HFFc6 (cell line): ENCODE results near the gene TNFSF11. TPM values are rescaled to one million over a fixed set of nuclear protein-coding genes. Genes with fewer than 3 reads are reported as not detected.

ENCODE experiments used
- DNase-seq: peaks from one replicate; pipeline ENCODE4 v3.0.0-alpha.2; 2018
- H3K27ac Mint-ChIP-seq: 2 replicates; pipeline ENCODE4 v1.8.0; 2020; ENCODE audit warnings: mild to moderate bottlenecking, mixed read lengths
- H3K27me3 Mint-ChIP-seq: 2 replicates; pipeline ENCODE4 v1.8.0; 2021; ENCODE audit warnings: mild to moderate bottlenecking, moderate library complexity, mixed read lengths; ENCODE audit not compliant: insufficient read depth
- H3K36me3 Mint-ChIP-seq: 2 replicates; pipeline ENCODE4 v1.8.0; 2021; ENCODE audit warnings: low read depth, mixed read lengths
- H3K4me1 Mint-ChIP-seq: 2 replicates; pipeline ENCODE4 v1.8.0; 2020; ENCODE audit warnings: low read depth, mixed read lengths
- H3K4me3 Mint-ChIP-seq: 2 replicates; pipeline ENCODE4 v1.8.0; 2020; ENCODE audit warnings: mild to moderate bottlenecking, moderate library complexity, mixed read lengths
- H3K9me3 Mint-ChIP-seq: 2 replicates; pipeline ENCODE4 v1.8.0; 2020; ENCODE audit warnings: mild to moderate bottlenecking, mixed read lengths
- CTCF ChIP-seq: fragments of 200-600 bp; sonication (generic); IDR thresholded peaks from 2 replicates; pipeline ENCODE4 v1.5.0; 2021; ENCODE audit warnings: antibody characterized with exemption, mild to moderate bottlenecking
- total RNA-seq, 6 experiments: library from RNA; stranded (reverse); fragmentation: NEBNext Ultra II Directional; extraction: Animal tissue kit (Norgen Biotek cat#: 25700); gene quantifications; 2 replicates in 1 of 6; 3 replicates in 5 of 6; pipeline ENCODE4 v1.2.3, GENCODE V29; 2021

Gene TNFSF11
- total RNA-seq, 6 experiments from 2014 or later = not detected

GRCh38 chr13:42625611-42626010, 51.7 kb downstream of the TNFSF11 start:
- Mint-ChIP-seq H3K27ac (no peak overlapping the region), H3K4me3 (no peak overlapping the region), H3K27me3 (peaks cover 11% of the 10 kb centered on the region), H3K36me3 (no peaks in the 10 kb centered on the region), H3K4me1 (no peaks in the 10 kb centered on the region), H3K9me3 (no peaks in the 10 kb centered on the region)
- no peak for TF ChIP-seq CTCF
- no peak for DNase-seq

GRCh38 chr13:42626176-42626860, 52.4 kb downstream of the TNFSF11 start:
- Mint-ChIP-seq H3K4me3 (no peak overlapping the region), H3K27ac (no peak overlapping the region), H3K4me1 (no peaks in the 10 kb centered on the region), H3K9me3 (no peaks in the 10 kb centered on the region), H3K36me3 (no peaks in the 10 kb centered on the region), H3K27me3 (peaks cover 9% of the 10 kb centered on the region)
- no peak for TF ChIP-seq CTCF
- no peak for DNase-seq

GRCh38 chr13:42628666-42629065, 54.7 kb downstream of the TNFSF11 start:
- Mint-ChIP-seq H3K27me3 (peaks cover 14% of the 10 kb centered on the region), H3K27ac (no peak overlapping the region), H3K36me3 (no peaks in the 10 kb centered on the region), H3K9me3 (no peaks in the 10 kb centered on the region), H3K4me1 (no peaks in the 10 kb centered on the region), H3K4me3 (no peak overlapping the region)
- TF ChIP-seq CTCF = no peak
- no peak for DNase-seq

- Mint-ChIP-seq H3K4me1 (no peaks in the 10 kb centered on the region), H3K27me3 (peaks cover 7% of the 10 kb centered on the region), H3K9me3 (no peaks in the 10 kb centered on the region), H3K4me3 (no peak overlapping the region), H3K27ac (no peak overlapping the region), H3K36me3 (no peaks in the 10 kb centered on the region)
- no peak for TF ChIP-seq CTCF
- no peak for DNase-seq
These were observed 57.2 kb downstream of the TNFSF11 start for GRCh38 chr13:42631181-42631580.

GRCh38 chr13:42633495-42633894, 59.5 kb downstream of the TNFSF11 start:
- no peak for TF ChIP-seq CTCF
- peaks cover 7% of the 10 kb centered on the region for H3K27me3 Mint-ChIP-seq
- H3K4me3 Mint-ChIP-seq = no peak overlapping the region
- H3K9me3 Mint-ChIP-seq = no peaks in the 10 kb centered on the region
- H3K4me1 Mint-ChIP-seq = no peaks in the 10 kb centered on the region
- no peak overlapping the region for H3K27ac Mint-ChIP-seq
- H3K36me3 Mint-ChIP-seq = no peaks in the 10 kb centered on the region
- no peak for DNase-seq
